K562 (cell line): ENCODE data around the gene PPP6R3. TPM values are rescaled to one million over a fixed set of nuclear protein-coding genes. Genes with fewer than 3 reads are reported as not detected.

Experiments used
- C11orf30 ChIP-seq: fragments of 450-650 bp; IDR thresholded peaks from 2 replicates; pipeline ENCODE4 v1.6.1; 2016; ENCODE audit warnings: low read depth, mild to moderate bottlenecking
- EWSR1 ChIP-seq: fragments of 450-650 bp; IDR thresholded peaks from 2 replicates; pipeline ENCODE4 v1.6.1; 2018; ENCODE audit warnings: borderline replicate concordance, mild to moderate bottlenecking, low read depth, moderate library complexity; ENCODE audit not compliant: partially characterized antibody
- HDGF ChIP-seq: fragments of 450-650 bp; IDR thresholded peaks from 2 replicates; pipeline ENCODE4 v1.6.1; 2016
- MEF2A ChIP-seq: IDR thresholded peaks from 2 replicates; pipeline ENCODE4 v1.6.1; 2011; ENCODE audit warnings: low read depth, mild to moderate bottlenecking, low read length, moderate library complexity; ENCODE audit not compliant: control insufficient read depth
- MTA1 ChIP-seq: fragments of 450-650 bp; IDR thresholded peaks from 2 replicates; pipeline ENCODE4 v1.6.1; 2017; ENCODE audit warnings: borderline replicate concordance
- PCBP2 ChIP-seq: fragments of 200-400 bp; formaldehyde crosslinking; IDR thresholded peaks from 2 replicates; pipeline ENCODE4 v1.6.1; 2018; ENCODE audit warnings: low read length, low read depth, mild to moderate bottlenecking, moderate library complexity; ENCODE audit not compliant: poor library complexity, severe bottlenecking
- TBP ChIP-seq: optimal IDR thresholded peaks from 2 replicates; pipeline ENCODE3; 2011; ENCODE audit warnings: low read depth, low read length, improper control_type of control experiment
- THRAP3 ChIP-seq: fragments of 450-650 bp; IDR thresholded peaks from 2 replicates; pipeline ENCODE4 v1.6.1; 2016; ENCODE audit warnings: mild to moderate bottlenecking, inconsistent platforms, borderline replicate concordance
- U2AF1 ChIP-seq: fragments of 200-400 bp; formaldehyde crosslinking; optimal IDR thresholded peaks from 2 replicates; pipeline ENCODE3; 2017; ENCODE audit warnings: mild to moderate bottlenecking, low read depth, low read length, moderate library complexity
- ZEB2 ChIP-seq: fragments of 450-650 bp; IDR thresholded peaks from 2 replicates; pipeline ENCODE4 v1.6.1; 2016
- ZNF280B ChIP-seq: fragments of 250-450 bp; sonication (Bioruptor Pico); IDR thresholded peaks from 2 replicates; pipeline ENCODE4 v1.5.1; 2021; ENCODE audit warnings: mild to moderate bottlenecking
- ZNF445 ChIP-seq: fragments of 250-450 bp; sonication (Bioruptor Pico); IDR thresholded peaks from 2 replicates; pipeline ENCODE4 v1.4.0; 2020; ENCODE audit warnings: low read depth, mild to moderate bottlenecking, moderate library complexity
- ZNF639 ChIP-seq, 2 experiments: fragments of 200-800 bp in 1 of 2; sonication (Bioruptor generic) in 1 of 2; sonication (generic) in 1 of 2; formaldehyde crosslinking in 1 of 2; IDR thresholded peaks in 1 of 2; conservative IDR thresholded peaks in 1 of 2; 2 replicates each; pipeline versions ENCODE4 v1.5.0 to v1.6.1; 2016 to 2020; ENCODE audit warnings: missing compliant biosample characterization in 1 of 2, missing genetic modification characterization in 1 of 2, missing genetic modification reagents in 1 of 2
- ZNF655 ChIP-seq: fragments of 250-450 bp; sonication (Bioruptor Pico); IDR thresholded peaks from 2 replicates; pipeline ENCODE4 v1.5.0; 2021
- polyA plus RNA-seq, 8 experiments: library from polyadenylated mRNA; depleted of rRNA in 4 of 8; stranded (reverse) in 5 of 8; unstranded in 3 of 8; fragments of >200 nt; fragmentation: Nextera tagmentation in 2 of 8; fragmentation: Illumina TruSeq in 1 of 8; extraction: Ambion mirVana in 2 of 8; extraction: Trizol in 1 of 8; gene quantifications; 2 replicates each; pipeline versions ENCODE4 v1.2.1 to v1.2.3, GENCODE V29; 2011 to 2014; ENCODE audit warnings: inconsistent platforms in 1 of 8, missing spikeins in 1 of 8
- total RNA-seq, 7 experiments: library from RNA; depleted of rRNA in 6 of 7; stranded (reverse); fragments of >200 nt in 6 of 7; fragmentation: Illumina TruSeq in 2 of 7; extraction: Trizol in 2 of 7; gene quantifications; 2 replicates each; pipeline versions ENCODE4 v1.2.1 to v1.2.3, GENCODE V29; 2011 to 2021; ENCODE audit warnings: low replicate concordance in 1 of 7

The PPP6R3 gene
- total and polyA plus RNA-seq, 9 of the 15 experiments (the other 6 are each of a cell fraction or from before 2014, with no cell fraction given) = 20.3 to 117 (median 80.6) TPM

GRCh38 chr11:68444566-68444965 is 16.0 kb upstream of the PPP6R3 start (continued):
- TF ChIP-seq ZNF280B (CRISPR knock-in tag) = no peak
- no peak for TF ChIP-seq ZNF445 (CRISPR knock-in tag)
- TF ChIP-seq ZEB2 = no peak
- no peak for TF ChIP-seq PCBP2
- no peak for TF ChIP-seq ZNF655 (CRISPR knock-in tag)
- TF ChIP-seq MEF2A = no peak
- TF ChIP-seq EWSR1 = no peak
- TF ChIP-seq MTA1 = no peak
- TF ChIP-seq ZNF639 (CRISPR knock-in tag; conservative IDR thresholded peaks at IDR 0.05 in 1 of 2, IDR thresholded peaks at IDR 0.05 in 1 of 2) = no peak
- TF ChIP-seq THRAP3 = no peak
- TF ChIP-seq TBP = no peak
- TF ChIP-seq U2AF1 = no peak
- TF ChIP-seq C11orf30 = no peak
- no peak for TF ChIP-seq HDGF
